Esophagus muscularis mucosa (tissue), 4 donors: ENCODE data around the gene SFXN3. TPM values are rescaled to one million over a fixed set of nuclear protein-coding genes. Genes with fewer than 3 reads are reported as not detected.

Experiments used
- DNase-seq: peaks from one replicate; pipeline ENCODE4 v3.0.0-alpha.2; 2017; ENCODE audit errors: extremely low spot score
- H3K27ac ChIP-seq, 4 donors: fragments of 200-600 bp; sonication (generic); replicated peaks in 1 of 4; 1 replicate in 3 of 4; 2 replicates in 1 of 4; pipeline ENCODE4 v1.5.1; 2016 to 2019; ENCODE audit warnings: mild to moderate bottlenecking in 1 of 4
- H3K27me3 ChIP-seq, 4 donors: fragments of 200-600 bp; sonication (generic); one replicate each; pipeline versions ENCODE4 v1.5.1 to v1.6.0; 2016 to 2019
- H3K36me3 ChIP-seq, 4 donors: fragments of 200-600 bp; sonication (generic); one replicate each; pipeline ENCODE4 v1.5.1; 2016 to 2019
- H3K4me1 ChIP-seq, 4 donors: fragments of 200-600 bp; sonication (generic); one replicate each; pipeline ENCODE4 v1.5.1; 2016 to 2019
- H3K4me3 ChIP-seq, 4 donors: fragments of 200-600 bp; sonication (generic); 1 replicate in 2 of 4; 2 replicates in 2 of 4; pipeline ENCODE4 v1.5.1; 2016 to 2019; ENCODE audit warnings: mild to moderate bottlenecking in 4 of 4, moderate library complexity in 1 of 4
- H3K9me3 ChIP-seq, 4 donors: fragments of 200-600 bp; sonication (generic); 1 replicate in 3 of 4; 2 replicates in 1 of 4; pipeline ENCODE4 v1.5.1; 2016 to 2019
- EP300 ChIP-seq: sonication (generic); formaldehyde crosslinking; IDR thresholded peaks from one replicate; pipeline ENCODE4 v1.6.1; 2017; ENCODE audit warnings: antibody characterized with exemption
- POLR2A ChIP-seq: fragments of 450-650 bp; IDR thresholded peaks from one replicate; pipeline ENCODE4 v1.6.1; 2017; ENCODE audit warnings: antibody characterized with exemption, moderate library complexity, mild to moderate bottlenecking, low read depth
- POLR2AphosphoS5 ChIP-seq, 2 donors: sonication (generic); formaldehyde crosslinking; IDR thresholded peaks; one replicate each; pipeline ENCODE4 v1.6.1; 2017; ENCODE audit warnings: antibody characterized with exemption in 2 of 2
- WGBS: methylation state at CpG from one replicate; pipeline ENCODE4 v1.1.5; 2018; 5-methylcytosine and 5-hydroxymethylcytosine counted together
- intact Hi-C: fragments of 100-400 bp; cut with DNase I; formaldehyde crosslinking; loops from one replicate; pipeline ENCODE4 v1.15.1; 2023
- total RNA-seq, 4 donors: library from RNA; depleted of rRNA; stranded (reverse); fragments of >200 nt; gene quantifications; one replicate each; pipeline versions ENCODE4 v1.1.0 to v1.2.1, GENCODE V29; 2016
- TF ChIP-seq, protein P1 (sequence below), 3 experiments: fragments of 200-600 bp in 2 of 3; fragments of 450-650 bp in 1 of 3; sonication (generic) in 2 of 3; IDR thresholded peaks; one replicate each; pipeline ENCODE4 v1.5.1; 2017 to 2019; ENCODE audit warnings: antibody characterized with exemption in 3 of 3, mild to moderate bottlenecking in 2 of 3, moderate library complexity in 1 of 3

The SFXN3 gene
- total RNA-seq, 4 donors from 2014 or later: 40.9 to 95.5 (median 76.1) TPM

- no peak for DNase-seq
- H3K4me1 ChIP-seq: no peaks in the 10 kb centered on the region
- 9% methylated on average over 12 of the region's 13 CpGs for WGBS
- no peaks in the 10 kb centered on the region for H3K36me3 ChIP-seq
- H3K9me3 ChIP-seq: no peaks in the 10 kb centered on the region
- intact Hi-C loops: no loop called here
- no peak overlapping the region for H3K4me3 ChIP-seq
- no peak overlapping the region for H3K27ac ChIP-seq
- TF ChIP-seq EP300 (no peak), POLR2A (no peak)
- TF ChIP-seq, protein P1, sequence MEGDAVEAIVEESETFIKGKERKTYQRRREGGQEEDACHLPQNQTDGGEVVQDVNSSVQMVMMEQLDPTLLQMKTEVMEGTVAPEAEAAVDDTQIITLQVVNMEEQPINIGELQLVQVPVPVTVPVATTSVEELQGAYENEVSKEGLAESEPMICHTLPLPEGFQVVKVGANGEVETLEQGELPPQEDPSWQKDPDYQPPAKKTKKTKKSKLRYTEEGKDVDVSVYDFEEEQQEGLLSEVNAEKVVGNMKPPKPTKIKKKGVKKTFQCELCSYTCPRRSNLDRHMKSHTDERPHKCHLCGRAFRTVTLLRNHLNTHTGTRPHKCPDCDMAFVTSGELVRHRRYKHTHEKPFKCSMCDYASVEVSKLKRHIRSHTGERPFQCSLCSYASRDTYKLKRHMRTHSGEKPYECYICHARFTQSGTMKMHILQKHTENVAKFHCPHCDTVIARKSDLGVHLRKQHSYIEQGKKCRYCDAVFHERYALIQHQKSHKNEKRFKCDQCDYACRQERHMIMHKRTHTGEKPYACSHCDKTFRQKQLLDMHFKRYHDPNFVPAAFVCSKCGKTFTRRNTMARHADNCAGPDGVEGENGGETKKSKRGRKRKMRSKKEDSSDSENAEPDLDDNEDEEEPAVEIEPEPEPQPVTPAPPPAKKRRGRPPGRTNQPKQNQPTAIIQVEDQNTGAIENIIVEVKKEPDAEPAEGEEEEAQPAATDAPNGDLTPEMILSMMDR (IDR thresholded peaks at IDR 0.05): no peak
- peaks cover 0 to 72% (median 12%) of the 10 kb centered on the region in 4 donors for H3K27me3 ChIP-seq
These were observed 42.6 kb downstream of the SFXN3 start for GRCh38 chr10:101073631-101074030.

GRCh38 chr10:101075775-101076174, 44.7 kb downstream of the SFXN3 start:
- H3K4me1 ChIP-seq: no peaks in the 10 kb centered on the region
- no peaks in the 10 kb centered on the region for H3K36me3 ChIP-seq
- no peak overlapping the region for H3K27ac ChIP-seq
- intact Hi-C loops: no loop called here
- H3K4me3 ChIP-seq: no peak overlapping the region
- peaks cover 0 to 84% (median 12%) of the 10 kb centered on the region in 4 donors for H3K27me3 ChIP-seq
- no peaks in the 10 kb centered on the region for H3K9me3 ChIP-seq
- TF ChIP-seq, protein P1 (IDR thresholded peaks at IDR 0.05): no peak
- TF ChIP-seq POLR2AphosphoS5 (IDR thresholded peaks at IDR 0.05) (no peak), EP300 (no peak), POLR2A (no peak)
- no peak for DNase-seq
- WGBS: 8% methylated on average over 4 of the region's 4 CpGs

- 78% methylated on average over 5 of the region's 5 CpGs for WGBS
These were observed 45.6 kb downstream of the SFXN3 start for GRCh38 chr10:101076630-101077029.

DNA sequence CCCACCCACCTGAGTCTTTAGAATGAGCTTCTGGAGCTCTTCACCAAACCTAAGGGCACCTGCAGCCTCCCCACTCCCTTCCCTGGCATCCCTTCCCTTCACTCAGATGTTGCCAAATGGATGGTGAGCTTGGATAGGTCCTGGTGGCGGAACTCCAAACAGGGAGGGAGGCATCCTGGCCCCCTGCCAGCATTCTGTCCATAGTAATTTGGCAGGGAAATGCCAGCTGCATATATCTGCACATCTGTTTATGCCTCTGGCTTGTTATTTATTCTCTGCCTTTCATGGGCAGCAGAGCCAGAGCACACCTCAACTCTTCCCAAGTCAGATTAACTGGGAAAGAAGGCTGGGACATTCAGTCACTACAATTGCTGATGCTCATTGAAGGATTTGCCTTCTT, 48.8 kb downstream of the SFXN3 start:
- no peak for DNase-seq
- Histone ChIP-seq H3K4me3 (no peak overlapping the region), H3K4me1 (no peaks in the 10 kb centered on the region), H3K9me3 (no peaks in the 10 kb centered on the region), H3K27me3 (peaks cover 0 to 83% (median 0%) of the 10 kb centered on the region in 4 donors), H3K27ac (no peak overlapping the region), H3K36me3 (no peaks in the 10 kb centered on the region)
- intact Hi-C loops: no loop called here
- WGBS: 81% methylated on average over 1 of the region's 1 CpG
- TF ChIP-seq, protein P1 (IDR thresholded peaks at IDR 0.05): no peak
- TF ChIP-seq POLR2AphosphoS5 (IDR thresholded peaks at IDR 0.05) (no peak), POLR2A (no peak), EP300 (no peak)

More at GRCh38 chr10:101076630-101077029, 45.6 kb downstream of the SFXN3 start:
- Histone ChIP-seq H3K4me1 (no peaks in the 10 kb centered on the region), H3K27ac (no peak overlapping the region), H3K36me3 (no peaks in the 10 kb centered on the region), H3K27me3 (peaks cover 0 to 87% (median 12%) of the 10 kb centered on the region in 4 donors), H3K4me3 (no peak overlapping the region), H3K9me3 (no peaks in the 10 kb centered on the region)
- intact Hi-C loops: no loop called here
- no peak for DNase-seq
- TF ChIP-seq POLR2AphosphoS5 (IDR thresholded peaks at IDR 0.05) (no peak), EP300 (no peak), POLR2A (no peak)
- TF ChIP-seq, protein P1 (IDR thresholded peaks at IDR 0.05): no peak
